OCI-LY1 (cell line): Measurements from ENCODE around the gene RAB8B.

Source experiments
- EZH2 ChIP-seq: fragments of 200-600 bp; sonication (generic), shearing (Covaris generic); IDR thresholded peaks from 2 replicates; pipeline ENCODE4 v1.8.0; 2017; ENCODE audit warnings: borderline replicate concordance, mixed run types, mild to moderate bottlenecking, antibody characterized with exemption, low read length, moderate library complexity, mixed read lengths
- TF ChIP-seq, protein P1 (sequence below): fragments of 200-600 bp; sonication (generic), shearing (Covaris generic); IDR thresholded peaks from 2 replicates; pipeline ENCODE4 v1.5.1; 2017; ENCODE audit warnings: mild to moderate bottlenecking, antibody characterized with exemption, low read length, moderate library complexity, mixed read lengths

DNA sequence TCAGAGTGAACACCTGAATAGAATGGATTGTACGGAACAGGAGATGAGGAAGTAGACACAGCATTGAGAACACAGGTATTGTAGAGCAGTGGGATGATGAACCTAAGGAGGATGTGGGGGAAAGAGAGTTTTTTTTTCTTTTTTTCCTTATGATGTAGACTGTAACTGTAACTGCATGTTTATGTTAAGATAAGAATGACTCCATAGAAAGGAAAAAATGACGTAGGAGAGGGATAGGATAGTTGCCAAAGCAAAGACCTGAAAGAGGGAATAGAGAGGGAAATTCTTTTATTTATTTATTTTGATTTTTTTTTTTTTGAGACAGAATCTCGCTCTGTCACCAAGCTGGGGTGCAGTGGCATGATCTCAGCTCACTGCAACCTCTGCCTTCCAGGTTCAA lies 121.2 kb downstream of the RAB8B start:
- TF ChIP-seq EZH2: no peak
- TF ChIP-seq, protein P1, sequence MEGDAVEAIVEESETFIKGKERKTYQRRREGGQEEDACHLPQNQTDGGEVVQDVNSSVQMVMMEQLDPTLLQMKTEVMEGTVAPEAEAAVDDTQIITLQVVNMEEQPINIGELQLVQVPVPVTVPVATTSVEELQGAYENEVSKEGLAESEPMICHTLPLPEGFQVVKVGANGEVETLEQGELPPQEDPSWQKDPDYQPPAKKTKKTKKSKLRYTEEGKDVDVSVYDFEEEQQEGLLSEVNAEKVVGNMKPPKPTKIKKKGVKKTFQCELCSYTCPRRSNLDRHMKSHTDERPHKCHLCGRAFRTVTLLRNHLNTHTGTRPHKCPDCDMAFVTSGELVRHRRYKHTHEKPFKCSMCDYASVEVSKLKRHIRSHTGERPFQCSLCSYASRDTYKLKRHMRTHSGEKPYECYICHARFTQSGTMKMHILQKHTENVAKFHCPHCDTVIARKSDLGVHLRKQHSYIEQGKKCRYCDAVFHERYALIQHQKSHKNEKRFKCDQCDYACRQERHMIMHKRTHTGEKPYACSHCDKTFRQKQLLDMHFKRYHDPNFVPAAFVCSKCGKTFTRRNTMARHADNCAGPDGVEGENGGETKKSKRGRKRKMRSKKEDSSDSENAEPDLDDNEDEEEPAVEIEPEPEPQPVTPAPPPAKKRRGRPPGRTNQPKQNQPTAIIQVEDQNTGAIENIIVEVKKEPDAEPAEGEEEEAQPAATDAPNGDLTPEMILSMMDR: no peak
